SK-N-SH treated with all-trans-retinoic acid at 6 μM for 48 hours (cell line): ENCODE results near the gene DAGLA.

Source experiments
- ATAC-seq: fragments of 200-7000 bp; cut with Tn5 transposase; 3 replicates; pipeline ENCODE4 v1.9.1; 2020; ENCODE audit warnings: mild to moderate bottlenecking, moderate library complexity
- ARNTL ChIP-seq: fragments of 450-650 bp; formaldehyde crosslinking; IDR thresholded peaks from 2 replicates; pipeline ENCODE4 v1.5.0; 2020; ENCODE audit warnings: low read depth, mild to moderate bottlenecking, moderate library complexity, borderline replicate concordance
- BACH2 ChIP-seq: fragments of 250-450 bp; sonication (Bioruptor Pico); IDR thresholded peaks from 2 replicates; pipeline ENCODE4 v1.9.0; 2021; ENCODE audit warnings: mild to moderate bottlenecking, borderline replicate concordance
- CSDC2 ChIP-seq: fragments of 250-450 bp; sonication (Bioruptor Pico); IDR thresholded peaks from 2 replicates; pipeline ENCODE4 v1.5.0; 2020; ENCODE audit warnings: mild to moderate bottlenecking, moderate library complexity
- CSRNP3 ChIP-seq: fragments of 250-450 bp; sonication (Bioruptor Pico); IDR thresholded peaks from 2 replicates; pipeline ENCODE4 v1.5.1; 2021; ENCODE audit warnings: mild to moderate bottlenecking, moderate library complexity
- ESRRG ChIP-seq: fragments of 250-450 bp; sonication (Bioruptor Pico); IDR thresholded peaks from 2 replicates; pipeline ENCODE4 v1.6.1; 2021; ENCODE audit warnings: mild to moderate bottlenecking
- GLIS3 ChIP-seq: fragments of 250-450 bp; sonication (Bioruptor Pico); IDR thresholded peaks from 2 replicates; pipeline ENCODE4 v1.5.0; 2020; ENCODE audit warnings: mild to moderate bottlenecking, moderate library complexity
- ISL1 ChIP-seq: fragments of 250-450 bp; sonication (Bioruptor Pico); IDR thresholded peaks from 2 replicates; pipeline ENCODE4 v2.1.2; 2022; ENCODE audit warnings: mild to moderate bottlenecking, moderate library complexity
- PATZ1 ChIP-seq: fragments of 250-450 bp; sonication (Bioruptor Pico); IDR thresholded peaks from 2 replicates; pipeline ENCODE4 v1.8.0; 2020; ENCODE audit warnings: mild to moderate bottlenecking, moderate library complexity, borderline replicate concordance
- PPARA ChIP-seq: fragments of 250-450 bp; sonication (Bioruptor Pico); IDR thresholded peaks from 2 replicates; pipeline ENCODE4 v1.5.0; 2020; ENCODE audit warnings: mild to moderate bottlenecking, borderline replicate concordance
- RARB ChIP-seq: fragments of 250-450 bp; sonication (Bioruptor Pico); IDR thresholded peaks from 2 replicates; pipeline ENCODE4 v1.8.0; 2021; ENCODE audit warnings: mild to moderate bottlenecking, moderate library complexity
- SNAI2 ChIP-seq: fragments of 250-450 bp; sonication (Bioruptor Pico); IDR thresholded peaks from 2 replicates; pipeline ENCODE4 v1.5.0; 2020; ENCODE audit warnings: mild to moderate bottlenecking, moderate library complexity
- TCF4 ChIP-seq: fragments of 250-450 bp; sonication (Bioruptor Pico); IDR thresholded peaks from 2 replicates; pipeline ENCODE4 v1.8.0; 2021; ENCODE audit warnings: mild to moderate bottlenecking, moderate library complexity, borderline replicate concordance
- TOX ChIP-seq: fragments of 250-450 bp; sonication (Bioruptor Pico); IDR thresholded peaks from 2 replicates; pipeline ENCODE4 v1.8.0; 2021; ENCODE audit warnings: mild to moderate bottlenecking, moderate library complexity, borderline replicate concordance
- ZFP3 ChIP-seq: fragments of 250-450 bp; sonication (Bioruptor Pico); IDR thresholded peaks from 2 replicates; pipeline ENCODE4 v1.5.0; 2020; ENCODE audit warnings: mild to moderate bottlenecking, moderate library complexity
- ZFP30 ChIP-seq: fragments of 450-650 bp; formaldehyde crosslinking; IDR thresholded peaks from 2 replicates; pipeline ENCODE4 v1.5.0; 2022; ENCODE audit warnings: mild to moderate bottlenecking, moderate library complexity
- ZNF565 ChIP-seq: fragments of 450-650 bp; formaldehyde crosslinking; conservative IDR thresholded peaks from 2 replicates; pipeline ENCODE4 v1.5.0; 2020; ENCODE audit warnings: low read depth, mild to moderate bottlenecking, moderate library complexity
- ZNF70 ChIP-seq: fragments of 450-650 bp; formaldehyde crosslinking; IDR thresholded peaks from 2 replicates; pipeline ENCODE4 v1.5.0; 2020; ENCODE audit warnings: mild to moderate bottlenecking, moderate library complexity
- ZNF8 ChIP-seq: fragments of 450-650 bp; formaldehyde crosslinking; IDR thresholded peaks from 2 replicates; pipeline ENCODE4 v1.5.0; 2020; ENCODE audit warnings: mild to moderate bottlenecking, moderate library complexity
- TF ChIP-seq, protein P1 (sequence below): fragments of 250-450 bp; sonication (Bioruptor Pico); IDR thresholded peaks from 2 replicates; pipeline ENCODE4 v1.8.0; 2021; ENCODE audit warnings: low read depth, mild to moderate bottlenecking, moderate library complexity, borderline replicate concordance
- TF ChIP-seq, protein P2 (sequence below): fragments of 250-450 bp; sonication (Bioruptor Pico); IDR thresholded peaks from 2 replicates; pipeline ENCODE4 v1.5.0; 2020; ENCODE audit warnings: mild to moderate bottlenecking, moderate library complexity

Gene DAGLA

DNA sequence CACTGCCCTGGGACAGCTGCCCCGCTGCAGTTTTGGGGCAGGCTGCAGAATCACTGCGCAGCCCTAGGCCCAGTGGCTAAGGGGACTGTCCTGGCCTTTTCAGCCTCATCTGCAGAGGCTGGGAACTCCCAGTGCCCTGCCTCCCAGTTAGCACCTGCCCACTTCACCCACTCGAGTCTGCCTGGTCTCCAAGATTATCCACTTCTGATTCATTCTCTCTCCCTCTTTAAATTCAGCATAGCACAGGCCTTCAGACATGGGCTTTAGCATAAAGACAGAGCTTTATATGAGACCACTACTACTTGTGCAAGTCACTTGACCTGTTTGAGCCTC is 8.9 kb downstream of the DAGLA start (continued):
- TF ChIP-seq SNAI2 (CRISPR knock-in tag), result no peak

DNA sequence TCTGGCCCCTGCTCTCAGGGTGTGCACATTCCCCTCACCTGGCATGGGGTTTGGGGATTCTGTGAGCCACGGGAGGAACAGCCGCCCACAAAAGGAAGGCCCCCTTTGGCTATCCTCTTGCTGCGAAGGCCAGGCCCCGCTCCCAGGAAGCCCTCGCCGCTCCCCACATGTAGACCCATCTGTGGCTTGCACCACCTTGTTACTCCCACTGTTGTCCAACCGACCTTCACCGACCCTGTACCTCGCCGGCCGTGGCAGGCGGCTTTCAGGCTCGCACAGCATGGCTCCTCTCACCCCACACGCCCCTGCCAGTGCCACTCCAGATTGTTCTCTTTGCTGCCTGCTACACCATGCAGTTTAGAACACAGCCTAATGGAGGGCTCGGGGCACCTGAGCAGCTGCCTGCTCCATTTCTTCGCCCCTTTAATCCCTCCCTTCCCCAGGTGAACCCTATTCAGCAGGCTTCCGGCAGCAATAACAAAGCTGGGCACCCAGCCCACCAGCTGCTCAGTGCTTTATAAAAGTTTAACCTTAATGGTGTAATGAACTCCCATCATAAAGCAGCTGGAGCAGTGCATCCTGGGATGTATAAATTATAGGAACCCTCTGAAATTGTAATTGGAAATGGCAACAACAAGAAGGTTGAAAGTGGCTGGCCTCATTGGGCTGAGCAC is 10.7 kb downstream of the DAGLA start:
- no peak for ATAC-seq
- no peak for TF ChIP-seq TOX (CRISPR knock-in tag)
- no peak for TF ChIP-seq ISL1 (CRISPR knock-in tag)
- TF ChIP-seq TCF4, result no peak
- TF ChIP-seq ZNF8 (CRISPR knock-in tag), result no peak
- TF ChIP-seq ESRRG (CRISPR knock-in tag), result no peak
- TF ChIP-seq, protein P1, sequence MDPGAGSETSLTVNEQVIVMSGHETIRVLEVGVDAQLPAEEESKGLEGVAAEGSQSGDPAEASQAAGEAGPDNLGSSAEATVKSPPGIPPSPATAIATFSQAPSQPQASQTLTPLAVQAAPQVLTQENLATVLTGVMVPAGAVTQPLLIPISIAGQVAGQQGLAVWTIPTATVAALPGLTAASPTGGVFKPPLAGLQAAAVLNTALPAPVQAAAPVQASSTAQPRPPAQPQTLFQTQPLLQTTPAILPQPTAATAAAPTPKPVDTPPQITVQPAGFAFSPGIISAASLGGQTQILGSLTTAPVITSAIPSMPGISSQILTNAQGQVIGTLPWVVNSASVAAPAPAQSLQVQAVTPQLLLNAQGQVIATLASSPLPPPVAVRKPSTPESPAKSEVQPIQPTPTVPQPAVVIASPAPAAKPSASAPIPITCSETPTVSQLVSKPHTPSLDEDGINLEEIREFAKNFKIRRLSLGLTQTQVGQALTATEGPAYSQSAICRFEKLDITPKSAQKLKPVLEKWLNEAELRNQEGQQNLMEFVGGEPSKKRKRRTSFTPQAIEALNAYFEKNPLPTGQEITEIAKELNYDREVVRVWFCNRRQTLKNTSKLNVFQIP (CRISPR knock-in tag), result no peak
- no peak for TF ChIP-seq BACH2 (CRISPR knock-in tag)
- TF ChIP-seq GLIS3 (CRISPR knock-in tag), result no peak
- TF ChIP-seq PATZ1 (CRISPR knock-in tag), result no peak
- TF ChIP-seq RARB (CRISPR knock-in tag), result no peak
- TF ChIP-seq CSRNP3 (CRISPR knock-in tag), result no peak
- TF ChIP-seq, protein P2, sequence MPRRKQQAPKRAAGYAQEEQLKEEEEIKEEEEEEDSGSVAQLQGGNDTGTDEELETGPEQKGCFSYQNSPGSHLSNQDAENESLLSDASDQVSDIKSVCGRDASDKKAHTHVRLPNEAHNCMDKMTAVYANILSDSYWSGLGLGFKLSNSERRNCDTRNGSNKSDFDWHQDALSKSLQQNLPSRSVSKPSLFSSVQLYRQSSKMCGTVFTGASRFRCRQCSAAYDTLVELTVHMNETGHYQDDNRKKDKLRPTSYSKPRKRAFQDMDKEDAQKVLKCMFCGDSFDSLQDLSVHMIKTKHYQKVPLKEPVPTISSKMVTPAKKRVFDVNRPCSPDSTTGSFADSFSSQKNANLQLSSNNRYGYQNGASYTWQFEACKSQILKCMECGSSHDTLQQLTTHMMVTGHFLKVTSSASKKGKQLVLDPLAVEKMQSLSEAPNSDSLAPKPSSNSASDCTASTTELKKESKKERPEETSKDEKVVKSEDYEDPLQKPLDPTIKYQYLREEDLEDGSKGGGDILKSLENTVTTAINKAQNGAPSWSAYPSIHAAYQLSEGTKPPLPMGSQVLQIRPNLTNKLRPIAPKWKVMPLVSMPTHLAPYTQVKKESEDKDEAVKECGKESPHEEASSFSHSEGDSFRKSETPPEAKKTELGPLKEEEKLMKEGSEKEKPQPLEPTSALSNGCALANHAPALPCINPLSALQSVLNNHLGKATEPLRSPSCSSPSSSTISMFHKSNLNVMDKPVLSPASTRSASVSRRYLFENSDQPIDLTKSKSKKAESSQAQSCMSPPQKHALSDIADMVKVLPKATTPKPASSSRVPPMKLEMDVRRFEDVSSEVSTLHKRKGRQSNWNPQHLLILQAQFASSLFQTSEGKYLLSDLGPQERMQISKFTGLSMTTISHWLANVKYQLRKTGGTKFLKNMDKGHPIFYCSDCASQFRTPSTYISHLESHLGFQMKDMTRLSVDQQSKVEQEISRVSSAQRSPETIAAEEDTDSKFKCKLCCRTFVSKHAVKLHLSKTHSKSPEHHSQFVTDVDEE (CRISPR knock-in tag), result no peak
- no peak for TF ChIP-seq ZFP3 (CRISPR knock-in tag)
- TF ChIP-seq SNAI2 (CRISPR knock-in tag), result no peak
- no peak for TF ChIP-seq CSDC2 (CRISPR knock-in tag)
- TF ChIP-seq PPARA, result no peak
- no peak for TF ChIP-seq ZFP30
- no peak for TF ChIP-seq ARNTL (CRISPR knock-in tag)

- ATAC-seq, result no peak
- TF ChIP-seq ARNTL (CRISPR knock-in tag) (no peak), PPARA (no peak), ZNF565 (CRISPR knock-in tag) (no peak), PATZ1 (CRISPR knock-in tag) (no peak), GLIS3 (CRISPR knock-in tag) (no peak), SNAI2 (CRISPR knock-in tag) (no peak), ZFP3 (CRISPR knock-in tag) (no peak), CSDC2 (CRISPR knock-in tag) (no peak), ZNF70 (CRISPR knock-in tag) (no peak), TOX (CRISPR knock-in tag) (no peak), ISL1 (CRISPR knock-in tag) (no peak)
- TF ChIP-seq, protein P2 (CRISPR knock-in tag), result no peak
Observed at GRCh38 chr11:61691380-61692156, 11.4 kb downstream of the DAGLA start.
